ENCODE measurements around the gene PSMB5. TPM values are rescaled to one million over a fixed set of nuclear protein-coding genes. Genes with fewer than 3 reads are reported as not detected.

The PSMB5 gene
- total and polyA plus RNA-seq, 2 of the 13 experiments (the other 11 are each of a cell fraction or from before 2014, with no cell fraction given), result 705 to 871 TPM

- 0 out of 2 replicates have a peak, but pooled peaks have one; percentile 55 for TF ChIP-seq PRDM10 (CRISPR knock-in tag; IDR thresholded peaks at IDR 0.05; ENCODE audit: low read depth)
- TF ChIP-seq KMT2B (CRISPR knock-in tag; IDR thresholded peaks at IDR 0.05), result 0 out of 2 replicates have a peak, but pooled peaks have one; percentile 34
- TF ChIP-seq ZSCAN5A (CRISPR knock-in tag; IDR thresholded peaks at IDR 0.05; ENCODE audit: borderline replicate concordance), result no peak
- TF ChIP-seq NAIF1 (CRISPR knock-in tag; IDR thresholded peaks at IDR 0.05; ENCODE audit: borderline replicate concordance), result no peak
- peak; percentile 90 for TF ChIP-seq KDM2A (CRISPR knock-in tag; IDR thresholded peaks at IDR 0.05; ENCODE audit: borderline replicate concordance, low read depth)
- TF ChIP-seq ZFP37 (CRISPR knock-in tag; IDR thresholded peaks at IDR 0.05; ENCODE audit: borderline replicate concordance), result no peak
- TF ChIP-seq MEIS1 (CRISPR knock-in tag; IDR thresholded peaks at IDR 0.05; ENCODE audit: borderline replicate concordance), result no peak
- TF ChIP-seq GABPB1 (CRISPR knock-in tag; IDR thresholded peaks at IDR 0.05), result peak; percentile 39; the same call in 1 of the 2 replicates
Observed at GRCh38 chr14:23056145-23056955, 21.6 kb upstream of the PSMB5 start (continued).
